MCF 10A (cell line): ENCODE measurements around the gene ST7. TPM values are rescaled to one million over a fixed set of nuclear protein-coding genes. Genes with fewer than 3 reads are reported as not detected.

Experiments used
- BruUV-seq: library from RNA; stranded (reverse); fragments of 400-500 nt; replicated peaks from 2 replicates; lab custom pipeline; 2021; lab: Mats Ljungman, UMichigan
- CTCF ChIA-PET: fragments of 300-600 bp; sonication (Branson Sonifier 250); formaldehyde crosslinking; extraction: SDS; loops from one replicate; lab custom pipeline; 2021; ENCODE audit warnings: antibody characterized with exemption, inconsistent platforms; lab: Yijun Ruan, JAX
- POLR2A ChIA-PET: fragments of 300-600, 350-650 bp; sonication (Branson Sonifier 250); formaldehyde crosslinking; extraction: SDS; loops from one replicate; lab custom pipeline; 2020; ENCODE audit warnings: antibody characterized with exemption, inconsistent platforms; lab: Yijun Ruan, JAX
- DNase-seq: peaks from one replicate; pipeline ENCODE4 v3.0.0-alpha.2; 2018; ENCODE audit not compliant: unreplicated experiment
- H3K27ac Mint-ChIP-seq: one replicate; pipeline ENCODE4 v1.8.0; 2022; ENCODE audit warnings: mild to moderate bottlenecking, low read depth, mixed read lengths; ENCODE audit not compliant: unreplicated experiment
- H3K27me3 Mint-ChIP-seq: one replicate; pipeline ENCODE4 v1.8.0; 2022; ENCODE audit warnings: mixed read lengths; ENCODE audit not compliant: insufficient read depth, unreplicated experiment
- H3K36me3 Mint-ChIP-seq: one replicate; pipeline ENCODE4 v1.8.0; 2022; ENCODE audit warnings: mild to moderate bottlenecking, moderate library complexity, mixed read lengths; ENCODE audit not compliant: insufficient read depth, unreplicated experiment
- H3K4me1 Mint-ChIP-seq: one replicate; pipeline ENCODE4 v1.8.0; 2022; ENCODE audit warnings: mixed read lengths; ENCODE audit not compliant: insufficient read depth, unreplicated experiment
- H3K4me3 Mint-ChIP-seq: one replicate; pipeline ENCODE4 v1.8.0; 2022; ENCODE audit warnings: mild to moderate bottlenecking, moderate library complexity, mixed read lengths; ENCODE audit not compliant: unreplicated experiment
- H3K9me3 Mint-ChIP-seq: one replicate; pipeline ENCODE4 v1.8.0; 2022; ENCODE audit warnings: mixed read lengths; ENCODE audit not compliant: unreplicated experiment
- intact Hi-C: fragments of 100-400 bp; cut with micrococcal nuclease; formaldehyde crosslinking; loops from 2 replicates; pipeline ENCODE4 v1.14.1; 2022
- total RNA-seq: library from RNA; stranded (reverse); gene quantifications from 2 replicates; pipeline ENCODE4 v1.2.3, GENCODE V29; 2022
- TF ChIP-seq, protein P1 (sequence below): fragments of 200-600 bp; IDR thresholded peaks from one replicate; pipeline ENCODE4 v1.8.0; 2022; ENCODE audit warnings: antibody characterized with exemption, mild to moderate bottlenecking; ENCODE audit not compliant: unreplicated experiment

ST7 gene
- total RNA-seq, 1 experiment from 2014 or later: 18.5 TPM

DNA sequence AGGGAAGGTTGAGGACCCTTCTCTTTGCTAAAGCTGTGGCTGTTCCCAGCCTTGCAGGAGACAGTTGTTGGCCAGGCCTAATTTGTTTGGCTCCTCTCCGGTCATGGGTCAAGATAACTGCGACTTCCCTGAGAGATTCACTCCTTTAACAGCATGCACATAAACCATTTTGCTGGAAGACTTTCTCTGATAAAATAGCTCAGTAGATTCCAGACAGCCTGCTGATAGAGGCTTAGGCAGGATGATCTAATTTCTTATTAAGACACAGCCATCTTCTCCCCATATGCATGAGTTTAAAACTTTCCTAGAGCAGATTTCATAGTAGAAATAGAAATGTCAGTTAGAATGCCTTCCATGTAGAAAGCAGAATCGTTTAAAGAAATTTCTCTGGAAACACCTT lies 187.6 kb downstream of the ST7 start:
- Mint-ChIP-seq H3K36me3 (peaks cover 21% of the 10 kb centered on the region), H3K27ac (no peak overlapping the region), H3K9me3 (no peaks in the 10 kb centered on the region), H3K4me3 (no peak overlapping the region), H3K27me3 (no peaks in the 10 kb centered on the region), H3K4me1 (no peaks in the 10 kb centered on the region)
- TF ChIP-seq, protein P1, sequence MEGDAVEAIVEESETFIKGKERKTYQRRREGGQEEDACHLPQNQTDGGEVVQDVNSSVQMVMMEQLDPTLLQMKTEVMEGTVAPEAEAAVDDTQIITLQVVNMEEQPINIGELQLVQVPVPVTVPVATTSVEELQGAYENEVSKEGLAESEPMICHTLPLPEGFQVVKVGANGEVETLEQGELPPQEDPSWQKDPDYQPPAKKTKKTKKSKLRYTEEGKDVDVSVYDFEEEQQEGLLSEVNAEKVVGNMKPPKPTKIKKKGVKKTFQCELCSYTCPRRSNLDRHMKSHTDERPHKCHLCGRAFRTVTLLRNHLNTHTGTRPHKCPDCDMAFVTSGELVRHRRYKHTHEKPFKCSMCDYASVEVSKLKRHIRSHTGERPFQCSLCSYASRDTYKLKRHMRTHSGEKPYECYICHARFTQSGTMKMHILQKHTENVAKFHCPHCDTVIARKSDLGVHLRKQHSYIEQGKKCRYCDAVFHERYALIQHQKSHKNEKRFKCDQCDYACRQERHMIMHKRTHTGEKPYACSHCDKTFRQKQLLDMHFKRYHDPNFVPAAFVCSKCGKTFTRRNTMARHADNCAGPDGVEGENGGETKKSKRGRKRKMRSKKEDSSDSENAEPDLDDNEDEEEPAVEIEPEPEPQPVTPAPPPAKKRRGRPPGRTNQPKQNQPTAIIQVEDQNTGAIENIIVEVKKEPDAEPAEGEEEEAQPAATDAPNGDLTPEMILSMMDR: no peak
- BruUV-seq: no TSS peak
- ChIA-PET CTCF (no interaction called here), POLR2A (no interaction called here)
- no peak for DNase-seq
- intact Hi-C loops: no loop called here

DNA sequence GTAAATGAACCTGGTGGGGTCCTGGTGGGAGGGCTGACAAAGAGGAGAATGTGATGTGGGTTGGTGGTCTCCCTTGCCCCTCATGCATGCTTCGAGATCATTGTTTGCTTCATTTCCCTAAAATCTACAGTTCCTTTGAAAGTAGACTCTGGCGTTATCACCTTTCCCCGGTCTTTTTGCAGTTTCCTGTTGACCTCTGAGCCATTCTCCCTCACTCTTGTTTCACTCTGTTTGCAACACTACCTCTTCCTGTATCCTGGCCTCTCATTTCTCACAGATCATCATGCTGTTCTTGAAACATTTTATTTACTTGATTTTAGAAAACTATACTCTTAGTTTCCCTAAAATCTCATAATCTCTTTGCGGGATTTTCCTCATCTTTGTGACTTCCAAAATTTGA lies 189.8 kb downstream of the ST7 start:
- POLR2A ChIA-PET: no interaction called here
- DNase-seq: no peak
- no TSS peak for BruUV-seq
- intact Hi-C loops: no loop called here
- CTCF ChIA-PET: no interaction called here
- H3K4me1 Mint-ChIP-seq: no peaks in the 10 kb centered on the region
- H3K4me3 Mint-ChIP-seq: no peak overlapping the region
- peaks cover 11% of the 10 kb centered on the region for H3K36me3 Mint-ChIP-seq
- H3K27ac Mint-ChIP-seq: peak overlapping the region; percentile 11
- TF ChIP-seq, protein P1: no peak
- no peaks in the 10 kb centered on the region for H3K9me3 Mint-ChIP-seq
- H3K27me3 Mint-ChIP-seq: no peaks in the 10 kb centered on the region

DNA sequence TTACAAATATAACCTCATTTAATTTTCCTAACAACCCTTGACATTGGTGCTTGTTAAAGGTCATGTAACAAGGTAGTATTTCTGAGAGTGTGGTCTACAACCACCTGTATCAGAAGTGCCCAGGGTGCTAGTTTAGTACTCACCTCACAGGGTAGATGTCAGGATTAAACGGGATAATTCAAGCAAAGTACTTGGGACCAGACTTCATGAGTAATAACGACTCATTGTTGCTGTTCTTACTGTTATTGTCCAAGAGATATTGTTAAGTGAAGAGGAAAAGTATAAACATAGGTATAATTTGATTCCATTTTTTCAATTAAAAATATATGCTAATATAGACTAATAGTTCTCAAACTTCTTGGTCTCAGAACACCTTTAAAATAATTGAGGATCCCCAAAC lies 190.3 kb downstream of the ST7 start:
- intact Hi-C loops: no loop called here
- POLR2A ChIA-PET: no interaction called here
- peaks cover 10% of the 10 kb centered on the region for H3K36me3 Mint-ChIP-seq
- no peak overlapping the region for H3K4me3 Mint-ChIP-seq
- H3K9me3 Mint-ChIP-seq: no peaks in the 10 kb centered on the region
- H3K27ac Mint-ChIP-seq: peak overlapping the region; percentile 11
- DNase-seq: no peak
- H3K4me1 Mint-ChIP-seq: no peaks in the 10 kb centered on the region
- CTCF ChIA-PET: interaction anchor here (0.6 kb wide), 1 partner anchor 186 kb away, joined by 3 read pairs; no protein-coding TSS in a partner anchor
- H3K27me3 Mint-ChIP-seq: no peaks in the 10 kb centered on the region
- TF ChIP-seq, protein P1: no peak
- no TSS peak for BruUV-seq

DNA sequence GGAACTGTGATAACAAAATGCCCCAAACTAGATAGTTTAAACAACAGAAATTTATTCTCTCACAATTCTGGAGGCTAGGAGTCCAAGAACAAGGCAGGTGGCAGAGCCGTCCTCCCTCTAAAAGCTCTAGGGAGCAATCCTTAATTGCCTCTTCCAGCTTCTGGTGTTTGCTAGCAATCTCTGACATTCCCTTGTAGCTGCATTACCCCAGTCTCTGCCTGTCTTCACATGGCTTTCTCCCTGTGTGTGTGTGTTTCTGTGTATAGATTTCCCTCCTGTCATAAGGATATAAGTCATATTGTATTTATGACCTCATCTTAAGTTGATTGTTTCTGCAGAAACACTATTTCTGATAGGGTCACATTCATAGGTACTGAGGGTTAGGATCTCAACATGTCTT lies 192.0 kb downstream of the ST7 start:
- Mint-ChIP-seq H3K4me1 (no peaks in the 10 kb centered on the region), H3K27ac (no peak overlapping the region), H3K36me3 (peaks cover 10% of the 10 kb centered on the region), H3K27me3 (no peaks in the 10 kb centered on the region), H3K9me3 (no peaks in the 10 kb centered on the region), H3K4me3 (no peak overlapping the region)
- intact Hi-C loops: no loop called here
- TF ChIP-seq, protein P1: no peak
- no TSS peak for BruUV-seq
- ChIA-PET CTCF (interaction anchor here (0.6 to 2.9 kb wide), 3 partner anchors 11 to 214 kb away, joined by 3 to 12 read pairs (median 3); no protein-coding TSS in a partner anchor), POLR2A (no interaction called here)
- DNase-seq: no peak
